Epithelial cell of esophagus (primary cell): ENCODE data around the gene RUNX1.

Experiments used
- DNase-seq: peaks from one replicate; pipeline ENCODE4 v3.0.0; 2010; ENCODE audit warnings: low read depth
- H3K4me3 ChIP-seq: 2 replicates; pipeline ENCODE4 v1.5.1; 2011; ENCODE audit warnings: mild to moderate bottlenecking, low read length, control low read depth
- TF ChIP-seq, protein P1 (sequence below): IDR thresholded peaks from 2 replicates; pipeline ENCODE4 v1.5.1; 2011; ENCODE audit warnings: low read depth, mild to moderate bottlenecking, low read length, control low read depth, inconsistent platforms; ENCODE audit not compliant: insufficient read depth; ENCODE audit errors: missing control alignments

RUNX1 gene

DNA sequence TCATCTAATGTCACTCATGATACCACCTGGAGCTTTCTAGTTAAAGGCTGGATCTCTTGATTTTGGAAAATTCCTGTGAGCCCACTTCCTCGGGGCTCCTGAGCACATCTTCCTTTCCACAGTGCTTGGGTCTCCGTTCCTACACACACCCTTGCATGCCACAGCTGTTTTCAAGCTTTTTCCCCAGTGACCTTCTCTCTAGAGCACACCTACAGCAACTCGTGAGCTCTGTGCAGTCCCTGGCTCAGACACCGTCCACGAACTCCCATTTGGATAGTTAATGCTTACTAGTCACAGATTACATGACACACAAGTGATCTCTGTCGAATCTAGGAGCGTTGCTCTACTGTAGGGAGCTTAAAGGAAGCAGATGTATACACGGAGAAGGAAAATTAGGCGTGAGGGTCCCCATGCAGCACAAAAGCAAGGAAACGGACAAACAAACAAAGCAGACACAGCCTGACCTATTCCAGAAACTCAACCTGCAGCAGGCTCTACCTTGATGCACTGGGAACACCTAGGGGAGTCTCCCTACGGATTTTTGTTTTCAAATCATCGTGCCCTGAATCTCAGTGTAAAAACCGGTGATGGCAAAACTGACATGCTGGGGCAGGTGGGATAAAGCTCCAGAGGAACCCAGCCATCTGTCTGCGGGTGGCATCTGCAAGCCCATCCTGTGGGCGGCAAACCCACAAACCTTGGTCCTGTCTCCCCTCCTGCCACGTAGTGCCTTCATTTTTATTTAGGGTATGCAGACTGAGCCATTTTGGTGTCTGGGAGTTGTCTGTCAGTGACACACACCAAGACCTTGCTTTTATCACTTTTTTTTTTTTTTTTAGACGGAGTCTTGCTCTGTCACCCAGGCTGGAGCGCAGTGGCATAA lies 177.8 kb downstream of the RUNX1 start:
- TF ChIP-seq, protein P1, sequence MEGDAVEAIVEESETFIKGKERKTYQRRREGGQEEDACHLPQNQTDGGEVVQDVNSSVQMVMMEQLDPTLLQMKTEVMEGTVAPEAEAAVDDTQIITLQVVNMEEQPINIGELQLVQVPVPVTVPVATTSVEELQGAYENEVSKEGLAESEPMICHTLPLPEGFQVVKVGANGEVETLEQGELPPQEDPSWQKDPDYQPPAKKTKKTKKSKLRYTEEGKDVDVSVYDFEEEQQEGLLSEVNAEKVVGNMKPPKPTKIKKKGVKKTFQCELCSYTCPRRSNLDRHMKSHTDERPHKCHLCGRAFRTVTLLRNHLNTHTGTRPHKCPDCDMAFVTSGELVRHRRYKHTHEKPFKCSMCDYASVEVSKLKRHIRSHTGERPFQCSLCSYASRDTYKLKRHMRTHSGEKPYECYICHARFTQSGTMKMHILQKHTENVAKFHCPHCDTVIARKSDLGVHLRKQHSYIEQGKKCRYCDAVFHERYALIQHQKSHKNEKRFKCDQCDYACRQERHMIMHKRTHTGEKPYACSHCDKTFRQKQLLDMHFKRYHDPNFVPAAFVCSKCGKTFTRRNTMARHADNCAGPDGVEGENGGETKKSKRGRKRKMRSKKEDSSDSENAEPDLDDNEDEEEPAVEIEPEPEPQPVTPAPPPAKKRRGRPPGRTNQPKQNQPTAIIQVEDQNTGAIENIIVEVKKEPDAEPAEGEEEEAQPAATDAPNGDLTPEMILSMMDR: no peak
- no peak overlapping the region for H3K4me3 ChIP-seq
- DNase-seq: no peak

DNA sequence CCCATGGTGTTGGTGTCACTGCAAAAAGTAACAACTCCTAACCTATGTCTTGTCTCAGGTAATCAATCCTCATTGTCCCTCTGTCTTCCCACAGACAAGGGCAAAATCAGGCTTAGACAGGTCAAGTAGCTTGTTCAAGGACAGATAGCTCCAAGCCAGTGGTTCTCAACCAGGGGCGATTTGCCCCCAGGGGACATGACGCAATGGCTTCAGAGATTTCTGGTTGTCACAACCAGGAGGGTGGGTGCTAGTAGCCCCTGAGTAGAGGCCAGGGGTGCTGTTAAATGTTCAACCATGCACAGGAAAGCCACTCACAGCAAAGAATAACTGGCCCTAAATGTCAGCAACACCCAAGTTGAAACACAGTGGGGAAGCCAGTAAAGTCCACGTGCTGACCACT lies 178.9 kb downstream of the RUNX1 start:
- H3K4me3 ChIP-seq: no peak overlapping the region
- no peak for DNase-seq
- TF ChIP-seq, protein P1: no peak

DNA sequence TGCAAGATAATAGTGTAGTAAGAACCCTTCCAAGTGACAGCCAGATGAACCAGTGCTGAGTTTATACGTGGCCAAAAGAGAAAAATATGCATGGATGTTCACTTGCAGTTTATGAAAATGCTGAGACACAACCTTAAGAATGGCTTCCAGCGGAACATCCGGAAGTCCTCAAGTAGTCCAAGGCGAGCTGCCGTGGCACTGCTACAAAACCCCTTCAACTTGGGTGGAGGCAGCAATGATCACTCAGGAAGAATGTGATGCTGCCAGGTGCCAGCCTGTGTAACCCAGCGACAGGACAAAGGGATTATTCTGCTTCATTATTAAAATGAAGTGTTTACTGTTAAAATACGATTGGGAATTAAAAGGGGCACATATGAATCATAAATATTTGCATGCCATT lies 179.6 kb downstream of the RUNX1 start:
- TF ChIP-seq, protein P1: no peak
- no peak for DNase-seq
- H3K4me3 ChIP-seq: no peak overlapping the region

DNA sequence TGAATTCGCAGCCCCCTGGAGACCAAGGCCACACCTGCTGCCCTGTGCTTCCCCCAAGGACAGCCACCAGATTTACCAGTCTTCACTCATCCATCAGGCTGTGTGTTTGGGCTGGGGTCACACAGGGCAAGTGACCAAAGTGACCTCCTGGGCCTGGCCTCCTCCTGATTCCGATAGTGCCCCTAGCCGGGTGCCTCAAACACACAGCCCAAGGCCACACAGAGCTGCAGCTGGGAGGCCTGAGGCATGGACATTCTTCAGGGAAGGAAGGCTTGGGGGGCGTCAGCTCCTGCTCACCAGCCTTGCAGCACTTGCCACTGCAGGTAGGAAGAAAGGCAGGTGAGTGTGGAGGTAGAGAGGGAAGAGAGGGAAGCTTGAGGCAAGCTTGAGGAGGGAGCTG lies 181.3 kb downstream of the RUNX1 start:
- TF ChIP-seq, protein P1: no peak
- no peak overlapping the region for H3K4me3 ChIP-seq
- no peak for DNase-seq

DNA sequence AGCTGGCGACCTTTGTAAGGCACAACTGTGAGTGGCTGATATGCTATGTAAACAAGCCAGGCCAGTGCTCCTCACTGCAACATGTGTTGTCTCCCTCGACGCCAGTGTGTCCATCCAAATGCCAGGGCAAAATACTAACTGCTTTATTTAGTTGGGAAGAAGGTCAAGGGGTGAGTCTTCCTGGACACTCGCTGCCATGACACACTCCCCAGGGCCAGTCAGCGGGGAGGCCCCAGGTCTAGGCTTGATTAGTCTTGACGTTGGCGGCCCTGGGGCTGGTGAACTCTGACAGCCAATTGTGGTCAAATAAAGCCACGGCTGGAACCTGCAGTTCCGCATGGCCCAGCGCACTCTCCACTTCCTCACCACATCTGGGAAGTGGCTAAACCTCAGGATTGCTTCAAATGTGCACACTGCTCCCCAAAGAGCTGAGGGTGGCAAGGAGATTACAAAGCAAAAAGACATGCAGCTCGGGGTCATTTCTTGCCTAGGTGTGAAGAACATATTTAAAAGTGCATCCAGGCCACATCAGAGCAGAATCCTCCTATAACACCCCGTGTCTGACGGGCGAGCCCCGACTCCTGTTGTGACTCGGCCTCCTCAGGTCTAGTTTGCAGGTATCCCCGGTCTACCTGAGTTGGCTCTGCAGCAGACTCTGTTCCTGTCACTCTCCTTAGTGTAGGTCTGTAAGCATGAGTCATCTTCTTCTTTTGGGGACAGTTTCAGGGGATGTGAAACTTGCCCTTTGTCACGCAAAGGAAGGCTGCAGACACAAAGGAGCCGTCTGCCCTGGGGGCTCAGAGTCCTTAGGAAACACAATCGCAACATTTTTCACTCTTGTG lies 183.5 kb downstream of the RUNX1 start:
- H3K4me3 ChIP-seq: no peak overlapping the region
- peak; percentile 36 for DNase-seq
- TF ChIP-seq, protein P1: no peak

DNA sequence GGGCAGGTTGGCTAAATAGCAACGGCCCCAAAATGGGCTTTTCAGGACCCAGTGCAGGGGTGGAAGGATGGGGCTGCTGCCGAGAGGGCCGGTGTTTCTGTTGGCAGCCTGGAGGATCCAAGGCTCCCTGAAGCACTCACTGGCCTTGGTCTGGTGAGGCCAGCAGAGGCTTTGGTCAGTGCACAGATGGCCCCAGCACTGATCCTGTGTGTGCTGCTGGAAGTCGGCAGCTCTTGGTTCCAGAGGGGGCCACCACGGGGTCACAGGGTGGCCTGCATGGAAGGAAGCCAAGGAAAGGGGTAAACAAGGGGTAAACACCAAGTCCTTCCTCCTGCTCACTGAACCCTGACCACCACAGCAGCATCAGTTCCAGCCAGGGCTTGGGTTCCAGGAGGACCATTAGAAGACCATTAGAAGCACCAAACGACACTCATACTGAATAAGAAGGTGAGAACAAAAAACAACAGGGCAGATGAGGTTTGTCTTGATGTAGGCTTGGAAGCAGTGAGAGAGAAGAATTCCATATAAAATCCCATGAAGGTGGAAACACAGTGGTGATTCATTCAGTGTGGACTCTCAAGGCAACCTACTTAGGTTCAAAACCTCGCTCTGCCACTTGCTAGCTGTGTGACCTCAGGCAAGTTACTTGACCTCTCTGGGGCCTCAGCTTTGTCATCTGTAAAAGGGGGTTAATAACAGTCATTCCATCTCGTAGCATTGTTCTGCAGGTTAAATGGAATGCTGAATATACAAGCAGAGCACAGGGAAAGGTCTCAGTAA lies 184.5 kb downstream of the RUNX1 start:
- TF ChIP-seq, protein P1: no peak
- H3K4me3 ChIP-seq: no peak overlapping the region
- DNase-seq: no peak
